Activated CD4-positive, alpha-beta T cell treated with anti-CD3 and anti-CD28 coated beads for 36 hours (primary cell): ENCODE results near the gene TRIM39. TPM values are rescaled to one million over a fixed set of nuclear protein-coding genes. Genes with fewer than 3 reads are reported as not detected.
A peak's percentile ranks its signal among the peaks of the same experiment; 100 is the strongest.

Experiments used
- ATAC-seq: fragments of 200-7000 bp; cut with Tn5 transposase; one replicate; pipeline ENCODE4 v1.10.0; 2021; ENCODE audit warnings: mild to moderate bottlenecking, moderate library complexity
- CTCF ChIA-PET: fragments of 350-600 bp; sonication (Branson Sonifier 250); formaldehyde crosslinking; loops from one replicate; lab custom pipeline; 2021; ENCODE audit warnings: antibody characterized with exemption; lab: Charles Lee
- POLR2A ChIA-PET: fragments of 350-600 bp; sonication (Branson Sonifier 250); formaldehyde crosslinking; loops from one replicate; lab custom pipeline; 2021; ENCODE audit warnings: antibody characterized with exemption, inconsistent platforms; lab: Charles Lee
- DNase-seq: peaks from one replicate; pipeline ENCODE4 v3.0.0-alpha.2; 2020
- H3K27ac Mint-ChIP-seq: one replicate; pipeline ENCODE4 v1.8.0; 2021; ENCODE audit warnings: mixed read lengths
- H3K27me3 Mint-ChIP-seq: one replicate; pipeline ENCODE4 v1.8.0; 2021; ENCODE audit warnings: mixed read lengths
- H3K36me3 Mint-ChIP-seq: one replicate; pipeline ENCODE4 v1.8.0; 2021; ENCODE audit warnings: low read depth, mixed read lengths
- H3K4me1 Mint-ChIP-seq: one replicate; pipeline ENCODE4 v1.8.0; 2021; ENCODE audit warnings: mixed read lengths
- H3K4me3 Mint-ChIP-seq: one replicate; pipeline ENCODE4 v1.8.0; 2021; ENCODE audit warnings: mild to moderate bottlenecking, moderate library complexity, mixed read lengths
- H3K9me3 Mint-ChIP-seq: one replicate; pipeline ENCODE4 v1.8.0; 2021; ENCODE audit warnings: low read depth, mixed read lengths
- intact Hi-C, 2 experiments: fragments of 100-400 bp; cut with DNase I in 1 of 2; cut with micrococcal nuclease in 1 of 2; formaldehyde crosslinking; loops; one replicate each; pipeline versions ENCODE4 v1.14.2 to v1.15.1; 2022 to 2024; cut with DNase I, micrococcal nuclease
- total RNA-seq, 2 experiments: library from RNA; stranded (reverse); gene quantifications; one replicate each; pipeline ENCODE4 v1.2.3, GENCODE V29; 2021

The TRIM39 gene
- total RNA-seq, 2 experiments from 2014 or later, result 16.5 to 17.5 TPM

- no peaks in the 10 kb centered on the region for H3K27me3 Mint-ChIP-seq
- H3K27ac Mint-ChIP-seq, result no peak overlapping the region
- POLR2A ChIA-PET, result no interaction called here
- peaks cover 64% of the 10 kb centered on the region for H3K36me3 Mint-ChIP-seq
- DNase-seq, result no peak
- H3K9me3 Mint-ChIP-seq, result no peaks in the 10 kb centered on the region
- no peak for ATAC-seq
- intact Hi-C loops, result no loop called here
- CTCF ChIA-PET, result no interaction called here
- no peak overlapping the region for H3K4me3 Mint-ChIP-seq
- H3K4me1 Mint-ChIP-seq, result peaks cover 39% of the 10 kb centered on the region
Measured at GRCh38 chr6:30315156-30315555, 11.6 kb upstream of the TRIM39 start.

- Mint-ChIP-seq H3K36me3 (peaks cover 63% of the 10 kb centered on the region), H3K27me3 (no peaks in the 10 kb centered on the region), H3K9me3 (no peaks in the 10 kb centered on the region), H3K4me3 (peak overlapping the region; percentile 34), H3K4me1 (peaks cover 60% of the 10 kb centered on the region), H3K27ac (peak overlapping the region; percentile 81)
- ATAC-seq, result peak; percentile 55
- intact Hi-C loops, result no loop called here
- ChIA-PET CTCF (interaction anchor here (0.6 to 2.7 kb wide), 3 partner anchors 114 to 1081 kb away, joined by 3 to 6 read pairs (median 3); no protein-coding TSS in a partner anchor), POLR2A (no interaction called here)
- no peak for DNase-seq
Measured at GRCh38 chr6:30317913-30318589, 8.7 kb upstream of the TRIM39 start.

DNA sequence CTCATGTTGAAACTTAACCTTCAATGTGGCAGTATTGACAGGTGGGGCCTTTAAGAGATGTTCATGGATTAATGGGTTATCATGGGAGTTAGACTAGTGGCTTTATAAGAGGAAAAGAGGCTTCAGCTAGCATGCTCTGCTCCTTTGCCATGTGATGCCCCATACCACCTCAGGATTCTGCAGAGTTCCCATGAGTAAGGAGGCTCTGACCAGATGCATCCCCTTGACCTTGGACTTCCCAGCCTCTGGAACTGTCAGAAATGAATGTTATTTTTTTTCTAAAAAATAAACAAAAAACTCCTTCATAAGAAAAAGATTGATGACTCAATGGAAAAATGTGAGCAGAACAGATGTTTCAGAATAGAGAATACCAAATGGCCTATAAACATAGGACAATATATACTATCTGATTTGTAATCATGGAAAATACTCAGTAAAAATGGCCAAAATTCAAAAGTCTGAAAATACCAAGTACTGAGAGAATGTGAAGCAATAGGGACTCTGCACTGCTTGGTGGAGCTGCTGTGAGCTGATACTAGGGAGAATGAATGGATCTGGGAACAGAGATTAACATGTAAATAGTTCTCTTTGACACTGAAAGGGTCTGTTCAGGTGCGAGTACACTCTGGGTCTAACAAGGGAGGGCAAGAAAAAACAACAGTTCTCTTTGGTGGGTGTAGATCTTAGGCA, 7.4 kb upstream of the TRIM39 start:
- ATAC-seq (no peak), DNase-seq (no peak)
- peak overlapping the region; percentile 61 for H3K27ac Mint-ChIP-seq
- intact Hi-C loops, result no loop called here
- POLR2A ChIA-PET, result no interaction called here
- no peaks in the 10 kb centered on the region for H3K9me3 Mint-ChIP-seq
- peaks cover 58% of the 10 kb centered on the region for H3K36me3 Mint-ChIP-seq
- H3K4me1 Mint-ChIP-seq, result peaks cover 70% of the 10 kb centered on the region
- no peak overlapping the region for H3K4me3 Mint-ChIP-seq
- CTCF ChIA-PET, result no interaction called here
- no peaks in the 10 kb centered on the region for H3K27me3 Mint-ChIP-seq

- Mint-ChIP-seq H3K36me3 (peaks cover 58% of the 10 kb centered on the region), H3K4me1 (peaks cover 75% of the 10 kb centered on the region), H3K4me3 (no peak overlapping the region), H3K27ac (peak overlapping the region; percentile 74), H3K9me3 (no peaks in the 10 kb centered on the region), H3K27me3 (no peaks in the 10 kb centered on the region)
- intact Hi-C loops, result loop anchor here in 1 of 2 experiments (5.0 to 10.0 kb wide), 3 partner anchors 95 to 1483 kb away; partner anchors contain the start of genes LSM2 and PPP1R18
- ATAC-seq, result no peak
- POLR2A ChIA-PET, result no interaction called here
- CTCF ChIA-PET, result interaction anchor here (0.6 kb wide), 1 partner anchor 82 kb away, joined by 3 read pairs; no protein-coding TSS in a partner anchor
- DNase-seq, result no peak
Measured at GRCh38 chr6:30321692-30322388, 4.9 kb upstream of the TRIM39 start.

DNA sequence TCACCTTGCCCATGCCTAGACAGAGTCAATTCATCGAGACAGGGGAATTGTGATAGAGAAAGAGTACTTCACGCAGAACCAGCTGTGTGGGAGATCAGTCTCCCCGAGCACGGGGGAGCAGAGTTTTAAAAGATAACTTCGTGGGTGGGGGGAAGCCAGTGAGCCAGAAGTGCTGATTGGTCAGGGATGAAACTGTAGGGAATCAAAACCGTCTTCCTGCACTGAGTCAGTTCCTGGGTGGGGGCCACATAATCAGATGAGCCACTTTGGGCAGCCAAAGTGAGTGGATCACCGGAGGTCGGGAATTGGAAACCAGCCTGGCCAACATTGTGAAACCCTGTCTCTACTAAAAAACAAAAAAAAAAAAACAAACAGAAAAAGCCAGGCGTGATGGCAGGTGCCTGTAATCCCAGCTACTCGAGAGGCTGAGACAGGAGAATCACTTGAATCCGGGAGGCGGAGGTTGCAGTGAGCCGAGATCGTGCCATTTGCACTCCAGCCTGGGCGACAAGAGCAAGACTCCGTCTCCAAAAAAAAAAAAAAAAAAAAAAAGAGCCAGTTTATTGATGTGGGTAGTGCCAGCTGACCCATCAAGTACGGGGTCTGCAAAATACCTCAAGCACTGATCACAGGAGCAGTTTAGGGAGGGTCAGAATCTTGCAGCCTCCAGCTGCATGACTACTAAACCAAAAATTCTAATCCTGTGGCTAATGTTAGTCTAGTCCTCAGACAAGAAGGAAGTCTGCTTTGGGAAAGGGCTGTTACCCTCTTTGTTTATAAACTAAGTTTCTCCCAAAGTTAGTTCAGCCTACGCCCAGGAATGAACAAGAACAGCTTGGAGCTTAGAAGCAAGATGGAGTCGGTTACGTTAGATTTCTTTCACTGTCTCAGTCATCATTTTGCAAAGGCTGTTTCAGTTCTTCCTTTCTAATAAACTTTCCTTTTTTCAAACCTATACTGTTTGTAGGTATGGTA, 3.9 kb upstream of the TRIM39 start:
- peak; percentile 42 for DNase-seq
- Mint-ChIP-seq H3K27ac (peak overlapping the region; percentile 76), H3K4me1 (peaks cover 76% of the 10 kb centered on the region), H3K4me3 (peak overlapping the region; percentile 54), H3K27me3 (no peaks in the 10 kb centered on the region), H3K9me3 (no peaks in the 10 kb centered on the region), H3K36me3 (peaks cover 59% of the 10 kb centered on the region)
- intact Hi-C loops, result loop anchor here in 1 of 2 experiments (5.0 to 10.0 kb wide), 3 partner anchors 96 to 1482 kb away; partner anchors contain the start of genes LSM2 and PPP1R18
- CTCF ChIA-PET, result interaction anchor here (0.6 to 1.2 kb wide), 2 partner anchors 37 to 83 kb away, joined by 3 to 5 read pairs; no protein-coding TSS in a partner anchor
- no peak for ATAC-seq
- POLR2A ChIA-PET, result no interaction called here

- ChIA-PET CTCF (interaction anchor here (0.6 to 1.2 kb wide), 4 partner anchors 36 to 487 kb away, joined by 3 to 5 read pairs (median 3); no protein-coding TSS in a partner anchor), POLR2A (interaction anchor here (0.5 to 0.6 kb wide), 2 partner anchors 103 to 107 kb away, joined by 3 to 6 read pairs; no protein-coding TSS in a partner anchor)
- Mint-ChIP-seq H3K27ac (peak overlapping the region; percentile 76), H3K4me1 (peaks cover 73% of the 10 kb centered on the region), H3K9me3 (no peaks in the 10 kb centered on the region), H3K4me3 (peak overlapping the region; percentile 86), H3K36me3 (peaks cover 56% of the 10 kb centered on the region), H3K27me3 (no peaks in the 10 kb centered on the region)
- DNase-seq (no peak), ATAC-seq (no peak)
- intact Hi-C loops, result loop anchor here in 1 of 2 experiments (5.0 to 10.0 kb wide), 3 partner anchors 97 to 1481 kb away; partner anchors contain the start of genes LSM2 and PPP1R18
Measured at GRCh38 chr6:30323806-30324205, 2.9 kb upstream of the TRIM39 start.

- no peaks in the 10 kb centered on the region for H3K27me3 Mint-ChIP-seq
- intact Hi-C loops, result loop anchor here (1.0 to 10.0 kb wide), 12 partner anchors 20 to 1479 kb away; partner anchors contain the start of genes PPP1R11 (in 2 of the 2), ABCF1 (in 1 of the 2), CCHCR1 (in 1 of the 2) and HLA-F (in 1 of the 2)
- H3K4me1 Mint-ChIP-seq, result peaks cover 65% of the 10 kb centered on the region
- H3K9me3 Mint-ChIP-seq, result no peaks in the 10 kb centered on the region
- peak; percentile 93 for DNase-seq
- H3K36me3 Mint-ChIP-seq, result peaks cover 50% of the 10 kb centered on the region
- peak overlapping the region; percentile 97 for H3K27ac Mint-ChIP-seq
- CTCF ChIA-PET, result interaction anchor here (0.5 to 1.9 kb wide), 6 partner anchors 29 to 477 kb away, joined by 3 to 8 read pairs (median 4); no protein-coding TSS in a partner anchor
- H3K4me3 Mint-ChIP-seq, result peak overlapping the region; percentile 86
- ATAC-seq, result peak; percentile 86
- POLR2A ChIA-PET, result interaction anchor here (0.6 to 1.5 kb wide), 6 partner anchors 9 to 361 kb away, joined by 3 to 6 read pairs (median 3); partner anchors contain the start of genes POLR1H and TRIM26
Measured at GRCh38 chr6:30325150-30325872, 1.4 kb upstream of the TRIM39 start.

DNA sequence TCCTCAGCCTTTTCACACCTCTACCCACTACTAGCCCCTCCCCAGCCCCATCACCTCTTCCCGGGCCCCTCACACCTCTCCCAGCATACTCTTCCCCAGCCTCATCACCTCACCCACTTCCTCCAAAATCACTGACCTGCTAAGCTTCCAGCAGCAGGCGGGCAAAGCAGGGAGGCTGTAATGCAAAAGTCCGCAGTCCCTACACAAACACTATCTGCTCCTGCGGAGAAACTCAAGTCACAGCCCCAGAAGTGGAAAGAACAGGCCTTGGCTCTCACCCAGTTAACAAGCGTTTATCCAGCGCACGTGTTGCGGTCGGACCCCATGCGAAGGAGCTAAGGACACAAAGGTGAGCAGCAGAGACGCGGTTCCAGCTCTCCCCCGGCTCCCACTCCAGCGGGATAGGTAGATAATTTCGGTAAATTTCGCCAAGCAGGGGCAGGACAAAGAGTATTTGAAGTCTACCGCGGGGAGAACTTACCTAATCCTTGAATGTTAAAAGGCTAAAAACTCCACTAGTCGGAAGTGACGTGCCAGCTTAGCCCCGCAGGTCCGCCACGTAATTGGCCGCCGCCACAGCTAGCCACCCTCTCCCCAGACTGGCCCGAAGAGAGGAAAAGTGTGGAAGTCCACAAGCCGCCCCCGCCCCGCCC, 728 bp upstream of the TRIM39 start:
- no peaks in the 10 kb centered on the region for H3K9me3 Mint-ChIP-seq
- H3K27me3 Mint-ChIP-seq, result no peaks in the 10 kb centered on the region
- CTCF ChIA-PET, result interaction anchor here (0.6 to 1.9 kb wide), 10 partner anchors 15 to 1505 kb away, joined by 3 to 8 read pairs (median 3); no protein-coding TSS in a partner anchor
- peaks cover 48% of the 10 kb centered on the region for H3K36me3 Mint-ChIP-seq
- H3K27ac Mint-ChIP-seq, result peak overlapping the region; percentile 97
- POLR2A ChIA-PET, result interaction anchor here (0.6 to 1.5 kb wide), 9 partner anchors 9 to 1927 kb away, joined by 3 to 6 read pairs (median 3); partner anchors contain the start of genes POLR1H, PRR3 and TRIM26
- peak overlapping the region; percentile 86 for H3K4me3 Mint-ChIP-seq
- DNase-seq (peak; percentile 84), ATAC-seq (peak; percentile 49)
- H3K4me1 Mint-ChIP-seq, result peaks cover 60% of the 10 kb centered on the region
- intact Hi-C loops, result loop anchor here (1.0 to 10.0 kb wide), 17 partner anchors 19 to 1479 kb away; partner anchors contain the start of genes MRPS18B (in 2 of the 2), PPP1R10 (in 2 of the 2), PPP1R11 (in 2 of the 2) and RPP21 (in 2 of the 2)
